NCI-H1694 (cell line): ENCODE results near the gene ELMO2.
"Not testable (repeated sequence)": the region's sequence is repeated elsewhere in the genome, so short reads cannot be mapped to it uniquely, and the experiment has no call there.

Experiments
- DNase-seq: peaks from one replicate; lab custom pipeline; 2025; lab: John Stamatoyannopoulos, UW

The ELMO2 gene

DNA sequence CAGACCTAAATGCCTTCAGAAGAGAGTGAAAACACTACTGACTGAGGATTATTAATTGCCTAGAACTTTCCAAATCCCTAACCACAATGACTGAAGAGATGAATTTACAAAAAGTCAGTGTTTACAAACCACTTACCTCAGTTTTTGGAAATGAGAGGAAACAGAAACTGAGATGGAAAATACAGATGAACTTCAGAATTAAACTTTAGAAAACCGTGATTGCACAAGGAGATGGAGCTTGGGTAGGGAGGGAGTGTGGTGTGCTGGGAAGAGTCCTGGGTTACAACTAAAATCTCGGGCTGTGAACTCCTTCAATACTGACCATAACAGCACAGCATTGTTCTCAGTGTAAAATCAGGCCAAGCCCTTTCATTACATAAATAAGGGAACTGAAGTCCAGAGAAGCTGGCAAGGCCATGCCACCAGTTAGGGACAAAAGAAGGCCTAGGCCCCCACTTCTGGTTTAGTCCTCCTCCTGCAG, 4.0 kb downstream of the ELMO2 start:
- DNase-seq, result no peak

DNA sequence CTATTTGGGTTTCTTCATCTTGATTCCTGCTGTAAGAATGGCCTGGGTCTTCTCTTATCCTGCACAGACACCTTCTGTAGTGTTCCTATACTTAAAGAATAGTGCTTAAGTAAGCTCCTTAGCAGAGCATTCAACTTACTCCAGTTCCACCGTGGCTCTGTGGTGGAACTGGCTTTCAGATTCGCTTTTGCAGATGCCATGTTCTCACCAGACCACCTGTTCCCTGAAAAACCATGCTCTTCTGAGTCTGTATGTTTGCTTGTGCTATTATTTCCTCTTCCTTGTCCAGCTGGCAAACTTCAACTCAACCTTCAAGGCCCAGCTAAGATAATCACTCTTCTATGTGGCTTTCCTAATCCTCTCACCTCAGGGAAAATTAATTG, 4.9 kb downstream of the ELMO2 start:
- no peak for DNase-seq

DNA sequence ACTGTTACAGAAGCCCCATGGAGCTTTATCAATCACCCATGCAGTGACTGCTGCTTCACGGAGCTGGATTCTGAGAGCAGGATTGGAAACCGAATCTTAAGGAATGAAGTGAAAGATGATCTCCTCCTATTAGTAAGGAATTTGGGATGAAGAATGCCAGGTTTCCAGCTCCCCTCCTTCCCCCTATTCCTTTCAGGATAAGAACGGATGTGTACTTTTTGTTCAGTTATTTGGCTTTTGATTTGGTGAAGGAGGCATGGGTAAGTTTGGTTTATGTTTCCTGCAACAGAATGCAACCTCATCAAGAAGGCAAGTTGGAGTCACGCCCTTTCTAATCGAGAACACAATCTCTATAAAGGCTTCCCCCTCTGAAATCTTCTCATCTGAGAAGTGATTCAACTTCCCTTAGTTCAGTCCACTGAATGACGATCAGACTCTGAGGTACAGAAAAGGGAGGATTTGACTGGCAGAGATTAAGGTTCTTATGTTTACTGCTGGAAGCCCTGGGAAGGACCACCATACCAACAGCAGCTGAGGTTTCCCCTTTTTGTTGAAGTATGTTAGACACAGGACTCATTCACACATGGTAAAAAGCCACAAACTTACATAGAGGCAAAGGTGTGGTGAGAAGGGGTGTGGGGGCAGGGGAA, 5.5 kb downstream of the ELMO2 start:
- no peak for DNase-seq

DNA sequence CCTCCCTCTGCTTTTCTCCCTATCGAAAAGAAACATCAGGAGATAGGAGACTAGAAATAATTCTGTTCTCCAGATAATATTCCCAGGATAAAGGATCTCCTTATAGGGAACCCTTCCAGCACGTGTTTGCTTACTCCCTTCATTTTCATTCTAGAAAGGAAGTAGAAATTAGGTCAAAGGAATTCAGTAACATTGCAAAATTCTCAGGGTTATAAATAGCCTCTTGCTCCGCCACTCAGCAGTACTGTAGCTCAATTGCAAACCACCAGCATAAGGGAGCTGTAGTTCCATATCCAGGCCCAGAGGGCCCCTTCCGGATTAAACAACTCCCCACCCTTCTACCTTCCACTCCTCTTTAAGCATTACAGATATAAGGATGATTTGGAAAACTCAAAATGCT, 6.2 kb downstream of the ELMO2 start:
- no peak for DNase-seq

DNA sequence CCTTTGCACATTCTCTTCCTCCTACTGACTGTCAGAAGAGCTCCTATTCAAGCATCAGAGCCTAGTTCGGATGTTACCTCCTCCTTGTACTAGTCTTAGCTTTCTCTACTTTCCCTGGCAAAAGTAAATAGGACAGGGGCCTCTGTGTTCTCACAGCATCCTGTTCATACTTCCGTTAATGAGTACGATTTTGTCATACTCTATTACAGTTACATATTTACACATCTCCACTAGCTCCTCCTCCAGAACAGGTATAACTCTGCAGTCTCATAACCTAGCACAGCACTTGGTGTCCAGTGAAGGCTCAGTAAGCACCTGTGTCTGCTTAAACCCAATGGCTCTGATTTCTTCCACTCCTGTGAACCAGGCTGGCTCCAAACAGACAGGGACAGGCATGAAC, 7.0 kb downstream of the ELMO2 start:
- DNase-seq, result no peak

DNA sequence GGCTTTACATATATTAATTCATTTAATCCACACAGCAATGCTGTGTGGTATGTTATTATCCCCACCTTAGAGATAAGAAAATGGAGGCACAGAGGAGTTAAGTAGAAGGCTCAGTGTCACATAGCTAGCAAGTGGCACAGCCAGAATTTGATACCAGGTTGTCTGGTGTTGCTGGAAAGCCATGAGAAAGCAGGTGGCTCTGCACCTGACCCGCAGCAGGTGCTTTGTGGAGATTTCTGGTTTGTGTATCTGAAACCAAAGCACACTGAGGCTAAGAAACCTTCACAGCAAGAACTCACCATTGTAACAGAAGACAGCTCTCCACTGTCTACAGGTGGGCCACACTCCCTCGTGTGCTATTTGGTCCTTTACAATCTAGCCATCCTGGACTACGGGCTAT, 7.5 kb downstream of the ELMO2 start:
- DNase-seq, result no peak

DNA sequence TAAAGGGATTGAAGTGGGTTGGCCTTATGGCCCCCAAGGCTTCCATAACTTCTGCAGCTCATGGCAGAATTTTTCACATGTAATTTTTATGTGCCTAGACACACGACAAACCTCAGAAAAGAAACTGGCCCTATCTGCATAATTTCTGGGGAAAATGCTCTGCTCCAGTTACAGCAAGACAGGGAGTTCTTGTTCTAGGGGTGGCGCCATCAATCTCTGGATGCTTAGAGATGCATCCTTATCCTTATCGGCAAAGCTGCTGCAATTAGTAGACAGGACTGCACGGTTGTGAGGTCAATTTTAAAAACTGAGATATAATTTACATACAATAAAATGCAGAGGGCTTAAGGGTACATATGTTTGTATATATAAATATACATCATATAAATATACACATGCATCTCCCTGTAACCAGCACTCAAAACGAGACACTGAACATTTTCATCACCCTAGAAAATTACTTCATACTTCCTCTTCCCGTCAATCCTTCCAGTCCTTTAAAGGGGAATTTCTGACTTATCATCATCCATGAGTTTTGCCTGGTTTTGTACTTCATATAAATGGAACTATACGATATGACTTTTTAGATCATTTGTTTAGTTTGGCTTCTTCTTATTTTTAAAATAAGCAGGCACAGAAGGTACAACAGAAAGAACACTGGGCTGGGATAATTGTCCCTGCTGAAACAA, 10.2 kb downstream of the ELMO2 start:
- no peak for DNase-seq

DNA sequence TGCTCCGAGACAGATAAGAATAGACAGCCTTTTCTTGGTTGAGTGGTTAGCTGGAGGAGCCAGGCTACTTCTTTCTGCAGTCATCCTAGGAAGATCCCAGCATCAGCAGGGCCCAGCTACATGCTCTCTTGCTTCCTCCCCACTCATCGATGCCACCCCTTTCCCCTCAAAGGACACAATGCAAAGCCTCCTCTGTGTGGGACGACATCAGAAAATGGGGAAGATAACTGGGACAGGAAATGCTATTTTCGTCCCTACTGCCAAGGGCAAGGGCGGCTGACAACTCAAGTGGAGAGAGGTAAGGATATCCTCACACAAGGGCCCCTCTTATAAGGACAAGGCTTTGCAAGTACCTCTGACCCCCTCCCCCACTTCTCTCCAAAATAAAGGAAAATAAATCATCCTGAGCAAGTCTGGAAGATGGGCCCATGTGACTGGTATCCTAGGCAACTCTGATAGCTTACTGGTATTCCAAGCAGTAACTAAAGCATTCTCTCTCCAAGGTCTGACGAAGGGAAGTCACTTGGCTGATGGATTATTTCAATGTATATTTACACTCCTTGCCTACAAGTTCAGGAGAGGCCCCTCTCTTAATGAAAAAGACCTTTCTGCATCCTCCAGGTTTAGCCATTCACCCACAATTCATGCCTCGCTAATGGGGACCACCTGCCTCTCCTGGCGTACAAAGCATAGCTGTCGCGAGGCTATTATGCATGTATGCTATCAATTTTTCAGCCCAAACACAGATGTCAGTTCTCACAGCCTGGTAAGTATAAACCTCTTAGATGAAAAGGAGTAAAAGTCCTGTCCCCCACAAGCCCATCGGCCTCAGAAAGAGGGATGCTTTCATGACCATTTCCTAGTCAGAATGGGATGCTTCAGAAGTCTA, 11.3 kb downstream of the ELMO2 start:
- no peak for DNase-seq

DNA sequence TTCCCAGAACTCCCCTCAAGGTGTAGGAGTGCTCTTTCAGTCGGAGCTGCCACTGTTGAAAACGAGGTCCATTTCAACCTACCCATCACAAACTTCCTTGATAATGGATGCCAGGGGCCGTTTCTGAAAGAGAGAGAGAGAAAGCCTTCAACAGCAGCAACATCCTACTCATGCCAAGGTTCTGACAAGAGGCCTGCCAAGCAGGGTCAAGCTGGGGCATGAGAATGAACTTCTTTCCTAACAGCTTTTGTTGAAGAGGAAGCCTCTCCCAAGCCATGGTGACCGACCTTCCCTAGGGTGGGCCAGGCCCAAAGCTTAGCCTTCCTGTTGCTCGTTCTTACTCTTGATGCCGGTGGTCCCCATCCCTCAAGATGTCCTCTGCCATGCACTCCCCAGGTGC, 12.4 kb downstream of the ELMO2 start:
- DNase-seq, result no peak

DNA sequence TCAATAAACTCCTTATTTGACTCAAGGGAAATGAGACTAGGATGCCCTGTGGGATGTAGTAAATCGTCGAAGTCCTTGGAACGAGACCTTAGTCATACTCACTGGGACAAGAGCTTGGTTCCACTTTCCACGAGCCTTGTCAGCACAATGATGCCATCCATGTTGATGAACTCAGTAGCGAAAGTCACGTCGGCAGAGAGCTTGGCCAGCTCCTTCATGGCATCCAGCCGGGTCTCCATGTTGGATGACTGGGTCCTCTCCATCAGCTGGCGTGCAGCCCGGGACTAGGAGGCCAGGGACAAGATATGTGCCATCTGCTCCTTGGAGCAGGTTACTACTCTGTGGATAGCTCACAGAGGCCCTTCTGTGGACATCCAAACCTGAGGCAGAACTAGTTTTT, 17.5 kb downstream of the ELMO2 start:
- DNase-seq, result peak; percentile 24

DNA sequence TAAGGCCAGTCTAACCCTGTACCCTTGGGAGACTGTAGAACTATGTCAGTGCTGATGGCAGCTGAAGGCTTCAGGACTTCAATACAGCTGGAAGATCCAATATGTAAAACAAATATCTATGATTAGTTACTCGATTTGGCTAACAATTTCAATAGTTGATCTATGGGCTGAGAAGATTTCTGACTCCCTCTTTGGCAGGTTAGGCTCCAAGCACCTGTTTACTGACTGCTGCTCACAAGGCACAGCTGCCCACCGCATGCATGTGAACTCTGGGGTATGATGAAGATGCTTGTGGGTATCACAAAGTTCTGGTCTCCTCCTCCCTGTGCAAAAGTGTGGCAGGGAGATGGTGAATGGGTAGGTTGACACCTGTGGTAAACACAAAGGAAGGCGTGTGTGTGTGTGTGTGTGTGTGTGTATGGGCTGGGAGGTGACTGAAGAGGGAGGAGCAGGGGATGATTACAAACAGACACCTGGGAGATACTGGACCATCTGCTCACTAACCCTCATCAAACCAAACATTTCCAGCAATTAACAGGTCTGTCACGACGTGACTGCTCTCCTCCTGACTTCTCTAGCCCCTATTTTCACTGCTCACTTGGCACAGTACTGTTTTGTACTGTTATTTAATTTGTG, 18.1 kb downstream of the ELMO2 start:
- DNase-seq, result no peak

DNA sequence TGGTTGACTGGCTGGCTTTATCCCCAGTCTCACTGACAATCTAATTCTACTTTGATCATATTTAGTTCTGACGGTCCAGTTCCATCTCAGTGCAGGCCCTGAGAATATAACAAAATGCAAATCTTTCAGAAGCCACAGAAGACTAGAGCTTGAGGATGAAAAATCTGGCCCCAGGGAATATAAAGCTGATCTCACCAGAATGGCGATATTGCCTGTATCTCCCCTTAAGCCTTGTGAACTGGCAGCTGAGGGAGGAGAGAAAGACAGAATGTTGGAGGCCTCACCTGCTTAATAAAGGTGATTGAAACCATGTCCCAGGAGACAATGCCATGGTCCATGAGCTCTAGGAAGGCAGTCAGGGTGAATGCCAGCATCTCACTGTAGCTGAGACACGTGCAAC, 19.4 kb downstream of the ELMO2 start:
- not testable (repeated sequence) for DNase-seq

DNA sequence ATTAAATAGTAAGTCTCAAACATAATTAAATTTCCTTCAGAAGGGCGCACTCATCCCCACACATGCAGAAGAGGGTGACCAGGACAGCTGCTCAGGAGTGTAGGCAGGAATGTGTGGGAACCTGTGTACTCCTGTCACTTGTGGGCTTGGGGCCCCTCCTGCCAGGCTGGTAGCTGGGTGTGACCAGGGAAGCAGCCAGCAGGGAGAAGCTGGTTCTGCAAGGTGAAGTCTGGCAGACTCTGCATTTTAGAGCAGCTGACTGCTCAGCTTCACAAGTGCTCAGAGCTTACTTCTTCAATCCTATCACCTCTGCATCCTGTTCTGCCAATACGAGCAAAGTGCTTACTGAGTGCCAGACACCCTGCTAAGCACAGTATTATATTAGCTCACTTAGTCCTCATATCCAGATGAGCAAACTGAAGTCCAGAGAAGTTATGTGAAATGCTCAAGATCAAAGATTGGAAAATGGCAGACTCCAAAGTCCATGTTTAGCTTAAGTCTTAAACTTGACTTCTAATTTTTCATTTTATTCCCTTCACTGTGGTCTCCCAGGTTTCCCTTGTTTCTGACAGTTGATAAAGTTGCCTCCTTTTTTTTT, 27.9 kb downstream of the ELMO2 start:
- no peak for DNase-seq

DNA sequence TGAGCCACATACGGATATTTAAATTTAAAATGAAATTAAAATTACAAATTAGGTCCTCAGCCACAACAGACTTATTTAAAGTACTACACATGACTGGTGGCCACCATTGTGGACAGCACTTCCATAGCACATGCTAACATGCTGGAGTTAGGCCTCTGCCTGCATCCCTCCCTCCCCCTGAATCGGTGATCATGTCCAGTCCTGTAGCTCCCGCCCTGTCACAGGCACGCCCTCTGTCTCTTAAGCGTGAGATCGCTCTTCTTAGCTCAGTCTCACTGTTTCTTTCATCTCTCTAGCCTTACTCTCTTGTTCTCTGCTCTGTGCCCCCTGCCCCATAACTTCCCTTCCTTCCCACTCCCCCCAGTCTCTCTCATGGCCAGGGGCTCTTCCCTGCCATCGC, 28.9 kb downstream of the ELMO2 start:
- no peak for DNase-seq

DNA sequence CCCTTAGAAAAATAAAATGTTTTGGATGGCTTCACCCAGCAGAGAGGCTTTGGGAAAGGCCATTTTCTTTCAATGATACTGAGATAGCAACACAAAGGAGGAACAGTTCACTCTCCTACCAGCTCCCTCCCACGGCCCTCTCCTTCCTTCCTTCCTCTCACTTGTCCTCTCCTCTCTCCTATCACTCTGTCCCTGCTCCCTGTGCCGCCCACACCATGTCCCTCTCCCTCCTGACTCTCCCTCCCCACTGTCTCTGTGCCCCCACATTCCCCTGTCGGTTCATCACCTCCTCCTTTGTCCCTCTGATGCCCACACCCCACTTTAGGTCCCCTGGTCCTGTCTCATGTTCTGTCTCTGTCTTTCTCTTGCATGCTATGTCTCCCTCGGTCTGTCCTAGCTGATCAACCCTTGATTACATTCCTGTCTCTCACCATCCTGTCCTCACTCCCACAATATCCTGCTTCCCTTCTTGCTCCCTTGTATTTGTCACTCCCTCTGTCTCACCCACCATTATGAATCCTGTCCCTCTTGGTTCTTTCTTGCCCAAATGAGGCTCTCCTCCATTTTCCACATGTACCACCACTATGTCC, 30.1 kb downstream of the ELMO2 start:
- DNase-seq, result no peak

DNA sequence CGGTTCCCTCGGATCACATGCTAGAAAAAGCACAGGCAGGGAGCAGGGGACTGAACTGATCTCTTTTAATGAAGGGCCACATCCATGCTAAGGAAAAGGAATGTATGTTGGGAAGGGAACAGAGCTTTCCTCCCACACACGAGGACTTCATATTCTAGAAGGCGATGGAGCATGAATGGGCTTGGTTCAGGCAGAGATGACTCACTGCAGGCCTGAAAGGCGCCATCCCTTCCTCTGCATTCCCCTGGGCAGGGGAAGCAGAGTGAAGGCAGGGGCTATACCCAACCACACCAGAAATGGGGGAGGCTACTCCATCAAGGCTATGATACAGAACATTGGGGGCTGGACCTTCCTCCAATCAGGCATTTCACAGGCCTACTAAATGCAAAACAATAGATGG, 30.6 kb downstream of the ELMO2 start:
- no peak for DNase-seq

DNA sequence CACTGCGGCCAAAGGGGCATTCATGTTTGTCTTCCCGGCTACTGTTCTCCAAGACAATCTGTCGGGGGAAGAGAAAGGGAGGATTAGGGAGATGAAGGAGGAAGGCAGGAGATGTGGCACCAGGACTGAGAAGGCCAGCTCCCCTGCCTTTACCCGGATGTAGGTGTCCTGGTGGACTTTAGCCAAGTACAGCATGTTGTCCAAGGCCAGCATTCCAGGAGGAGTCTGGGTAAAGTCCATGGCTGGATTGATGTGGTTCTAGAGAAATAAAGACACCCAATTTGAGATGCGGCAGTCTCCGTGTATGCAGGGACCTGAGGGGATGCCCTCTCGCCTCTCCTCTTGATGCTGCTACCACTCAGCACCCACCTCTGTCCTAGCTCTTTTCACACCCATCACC, 32.0 kb downstream of the ELMO2 start:
- DNase-seq, result no peak

DNA sequence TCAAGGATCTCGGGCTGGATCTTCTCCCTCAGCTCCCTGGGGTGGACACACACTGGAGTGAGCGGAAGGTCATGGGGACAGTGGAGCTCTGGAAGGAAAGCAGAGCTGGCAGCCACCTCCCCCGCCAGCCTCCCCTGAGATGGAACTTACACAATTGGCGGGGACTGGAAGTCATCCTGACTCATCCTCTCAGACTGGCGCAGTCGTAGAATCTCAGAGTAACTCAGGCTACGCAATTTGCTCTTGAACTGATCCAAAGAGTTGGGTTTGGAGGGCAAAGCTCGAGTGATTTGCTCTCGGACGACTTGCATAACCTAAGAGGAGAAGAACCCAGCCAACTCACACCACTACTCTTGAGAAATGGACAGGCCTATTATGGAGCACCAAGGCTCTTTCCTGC, 34.8 kb downstream of the ELMO2 start:
- DNase-seq, result no peak

DNA sequence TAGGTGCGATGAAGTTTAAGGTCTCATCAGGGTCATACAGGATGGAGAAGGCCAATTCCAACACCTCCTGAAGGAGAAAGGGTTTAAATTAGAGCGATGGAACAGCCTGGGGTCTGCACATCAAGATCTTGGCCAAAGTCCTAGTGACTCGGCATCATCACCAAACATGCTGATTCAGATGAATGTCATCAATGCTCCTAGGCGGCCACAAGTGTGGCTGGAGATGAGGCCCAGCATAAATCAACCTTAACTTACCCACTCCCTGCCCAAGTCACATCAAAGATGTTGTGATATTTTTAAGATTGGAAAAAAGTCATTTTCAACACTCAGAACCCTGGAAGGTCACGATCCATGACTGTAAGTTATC, 37.5 kb downstream of the ELMO2 start:
- DNase-seq, result no peak

DNA sequence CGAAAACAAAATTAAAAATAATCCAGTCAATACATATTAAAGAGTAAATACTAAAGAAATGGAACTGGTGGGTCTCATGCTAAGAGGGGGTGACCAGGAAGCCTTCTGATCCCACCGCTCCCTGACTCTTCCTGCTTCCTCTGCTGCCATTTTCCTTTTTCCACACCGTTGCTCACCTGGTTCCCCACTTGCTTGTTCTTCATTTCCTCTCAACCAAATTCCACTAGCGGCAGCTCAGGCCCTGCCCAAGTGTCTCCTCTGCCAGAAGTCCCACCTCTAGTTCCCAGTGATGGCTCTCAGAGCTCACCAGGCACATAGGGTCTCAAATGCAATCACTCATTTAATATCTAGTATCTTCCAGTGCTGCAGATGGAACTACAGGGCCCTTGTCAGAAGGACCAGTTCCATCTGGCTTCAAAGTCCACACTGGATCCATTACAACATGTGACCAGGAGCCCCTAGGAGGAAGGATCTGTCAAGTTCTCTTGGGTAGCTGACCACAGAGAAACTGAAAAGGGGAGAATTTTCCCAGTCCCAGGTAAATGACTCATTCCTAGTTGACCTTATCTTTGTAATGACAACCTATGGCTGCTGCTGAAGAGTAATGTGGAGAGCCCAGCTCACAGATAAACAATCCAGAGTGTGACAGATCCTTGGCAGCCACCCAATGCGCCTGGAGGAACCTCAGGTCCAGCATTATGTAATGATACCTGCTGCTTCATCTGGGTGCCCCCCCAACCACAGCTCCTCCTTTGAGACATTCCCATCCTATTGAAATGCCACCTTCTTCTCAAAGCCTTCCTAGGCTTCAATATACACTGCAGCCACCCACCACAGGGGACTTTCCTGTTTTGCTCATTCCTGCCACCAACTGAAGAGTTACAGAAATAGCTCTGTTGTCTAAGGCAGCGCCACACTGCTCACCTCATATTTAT, 38.2 kb downstream of the ELMO2 start:
- DNase-seq, result no peak

DNA sequence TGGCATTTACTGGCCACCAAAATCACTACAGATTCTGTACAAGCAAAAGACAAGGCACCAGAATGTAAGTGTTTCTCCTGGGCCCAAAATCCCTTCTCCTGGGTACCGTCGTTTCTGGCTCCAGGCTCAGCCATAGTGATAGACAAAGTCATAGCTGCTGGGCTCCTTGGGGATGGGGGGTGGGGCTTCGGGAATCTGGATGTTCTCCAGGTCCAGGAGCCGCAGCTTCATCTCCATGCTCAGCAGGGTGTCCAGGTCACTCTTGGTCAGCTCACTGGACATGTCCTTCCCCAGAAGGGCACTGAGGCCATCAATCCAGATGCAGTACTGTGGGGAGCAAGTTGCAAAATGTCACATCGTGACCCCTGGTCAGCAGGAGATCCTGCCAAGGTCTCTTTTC, 39.2 kb downstream of the ELMO2 start:
- no peak for DNase-seq
